Ramos (cell line): ENCODE results near the gene TPRN.

Source experiments
- in situ Hi-C: fragments of 300-500 bp; cut with MboI; formaldehyde crosslinking; loops from one replicate; pipeline ENCODE4 v1.14.3; 2022; ENCODE audit warnings: low sequenced_read_pairs; ENCODE audit not compliant: unreplicated experiment

TPRN gene

GRCh38 chr9:137165250-137165836, 35.2 kb downstream of the TPRN start:
- in situ Hi-C loops = no loop called here

DNA sequence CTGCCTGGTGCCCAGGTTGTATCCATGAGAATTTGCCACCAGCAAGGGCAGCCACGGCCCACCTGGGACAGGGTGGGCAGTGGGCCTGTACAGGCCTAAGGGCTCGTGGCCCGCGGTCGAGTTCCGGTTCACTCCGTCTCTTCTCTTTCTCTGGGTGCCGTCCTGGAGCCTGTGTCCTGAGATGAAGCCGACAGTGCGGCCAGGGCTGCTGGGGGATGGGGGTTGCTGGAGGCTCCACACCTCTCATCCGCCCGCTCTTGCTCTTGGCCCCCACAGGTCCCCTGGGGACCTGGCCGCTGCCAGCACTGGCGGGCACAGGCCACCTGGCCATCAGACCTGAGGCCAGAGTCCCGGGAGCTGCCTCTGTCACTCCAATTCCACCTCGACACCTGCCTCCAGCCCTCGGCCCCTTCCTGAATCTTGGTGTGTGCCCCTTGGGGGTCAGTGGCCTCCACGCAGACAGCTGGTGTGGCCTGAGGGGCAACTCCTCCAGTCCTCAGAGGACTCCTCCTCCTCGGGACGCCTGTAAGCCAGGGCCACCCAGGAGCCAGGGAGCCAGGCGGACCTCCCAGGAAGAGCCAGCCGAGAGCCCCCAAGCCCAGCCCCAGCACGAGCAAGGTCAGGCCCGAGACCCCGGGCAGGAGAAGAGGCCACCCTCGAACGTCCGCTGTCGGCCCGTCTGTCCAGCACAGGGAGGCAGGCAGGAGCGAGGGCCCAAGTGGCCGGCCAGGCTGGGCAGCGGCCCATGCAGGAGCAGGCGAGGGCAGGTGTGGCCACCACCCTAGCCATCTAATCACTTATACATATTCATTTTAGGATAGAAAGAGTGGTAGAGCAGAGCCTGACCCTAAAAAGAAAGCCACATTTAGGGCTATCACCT, 35.9 kb downstream of the TPRN start:
- in situ Hi-C loops = no loop called here

GRCh38 chr9:137163805-137164204, 36.7 kb downstream of the TPRN start:
- in situ Hi-C loops = no loop called here

DNA sequence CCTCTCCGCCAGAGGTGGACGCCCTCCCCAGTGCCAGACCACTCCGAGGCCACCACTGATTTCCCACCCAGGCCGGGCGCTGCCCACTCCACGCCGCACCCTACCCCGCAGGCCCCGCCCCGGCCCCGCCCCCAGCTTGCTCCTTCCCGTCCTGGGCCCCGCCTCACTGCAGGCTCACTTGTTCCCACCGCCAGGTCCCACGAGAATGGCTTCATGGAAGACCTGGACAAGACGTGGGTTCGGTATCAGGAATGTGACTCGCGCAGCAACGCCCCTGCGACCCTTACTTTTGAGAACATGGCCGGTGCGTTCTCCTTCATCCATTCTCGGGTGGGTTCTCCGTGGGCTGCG, 37.2 kb downstream of the TPRN start:
- in situ Hi-C loops = no loop called here

DNA sequence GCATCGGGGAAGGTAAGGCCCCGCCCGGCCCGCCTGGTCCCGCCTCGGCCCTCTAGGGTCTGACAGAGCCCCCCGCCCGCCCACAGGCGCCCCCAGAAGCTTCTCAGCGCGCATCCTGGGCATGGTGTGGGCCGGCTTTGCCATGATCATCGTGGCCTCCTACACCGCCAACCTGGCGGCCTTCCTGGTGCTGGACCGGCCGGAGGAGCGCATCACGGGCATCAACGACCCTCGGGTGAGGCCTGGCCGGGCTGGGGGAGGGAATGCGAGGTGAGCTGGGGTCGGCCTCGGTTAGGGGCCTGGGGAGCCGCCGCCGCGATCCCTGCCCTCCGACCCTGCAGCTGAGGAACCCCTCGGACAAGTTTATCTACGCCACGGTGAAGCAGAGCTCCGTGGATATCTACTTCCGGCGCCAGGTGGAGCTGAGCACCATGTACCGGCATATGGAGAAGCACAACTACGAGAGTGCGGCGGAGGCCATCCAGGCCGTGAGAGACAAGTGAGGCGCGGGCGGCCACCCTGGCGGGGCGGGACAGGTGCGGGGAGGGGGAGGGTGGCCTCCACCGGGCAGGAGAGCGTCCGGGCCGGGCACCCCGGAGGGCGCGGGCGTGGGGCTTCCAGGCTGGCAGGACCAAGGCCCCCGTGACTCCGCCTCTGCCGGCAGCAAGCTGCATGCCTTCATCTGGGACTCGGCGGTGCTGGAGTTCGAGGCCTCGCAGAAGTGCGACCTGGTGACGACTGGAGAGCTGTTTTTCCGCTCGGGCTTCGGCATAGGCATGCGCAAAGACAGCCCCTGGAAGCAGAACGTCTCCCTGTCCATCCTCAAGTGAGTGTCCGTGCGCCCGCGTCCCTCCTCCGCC, 37.8 kb downstream of the TPRN start:
- in situ Hi-C loops = no loop called here

GRCh38 chr9:137161558-137162486, 38.7 kb downstream of the TPRN start:
- in situ Hi-C loops = no loop called here

DNA sequence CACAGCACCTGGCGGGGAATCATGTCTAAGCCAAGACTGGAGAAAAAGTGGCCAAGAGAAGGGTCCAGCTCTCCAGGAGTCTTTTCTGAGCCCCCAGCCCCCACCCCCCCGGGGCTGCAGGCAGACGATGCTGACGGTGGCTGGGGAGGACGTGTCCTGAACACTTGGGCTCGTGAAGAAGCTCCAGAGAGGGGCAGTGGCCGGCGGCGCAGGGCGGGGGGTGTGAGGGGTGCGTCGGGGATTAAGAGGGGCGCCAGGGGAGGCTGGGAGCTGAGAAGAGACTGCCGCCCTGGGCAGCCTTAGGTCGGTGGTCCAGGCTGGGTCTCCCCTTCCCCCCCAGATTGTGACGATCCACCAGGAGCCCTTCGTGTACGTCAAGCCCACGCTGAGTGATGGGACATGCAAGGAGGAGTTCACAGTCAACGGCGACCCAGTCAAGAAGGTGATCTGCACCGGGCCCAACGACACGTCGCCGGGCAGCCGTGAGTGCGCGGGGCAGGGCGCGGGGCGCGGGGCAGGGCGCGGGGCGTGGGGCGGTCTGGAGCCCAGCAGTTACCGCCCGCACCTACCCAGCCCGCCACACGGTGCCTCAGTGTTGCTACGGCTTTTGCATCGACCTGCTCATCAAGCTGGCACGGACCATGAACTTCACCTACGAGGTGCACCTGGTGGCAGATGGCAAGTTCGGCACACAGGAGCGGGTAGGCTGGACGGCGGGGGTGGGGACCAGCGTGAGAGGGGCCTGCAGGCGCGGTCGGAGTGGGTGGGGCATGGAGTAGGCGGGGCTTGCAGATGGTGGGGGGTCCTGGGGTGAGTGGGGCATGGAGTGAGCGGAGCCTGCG, 39.6 kb downstream of the TPRN start:
- in situ Hi-C loops = no loop called here

- in situ Hi-C loops = no loop called here
These were observed 40.5 kb downstream of the TPRN start for GRCh38 chr9:137160054-137160425.

DNA sequence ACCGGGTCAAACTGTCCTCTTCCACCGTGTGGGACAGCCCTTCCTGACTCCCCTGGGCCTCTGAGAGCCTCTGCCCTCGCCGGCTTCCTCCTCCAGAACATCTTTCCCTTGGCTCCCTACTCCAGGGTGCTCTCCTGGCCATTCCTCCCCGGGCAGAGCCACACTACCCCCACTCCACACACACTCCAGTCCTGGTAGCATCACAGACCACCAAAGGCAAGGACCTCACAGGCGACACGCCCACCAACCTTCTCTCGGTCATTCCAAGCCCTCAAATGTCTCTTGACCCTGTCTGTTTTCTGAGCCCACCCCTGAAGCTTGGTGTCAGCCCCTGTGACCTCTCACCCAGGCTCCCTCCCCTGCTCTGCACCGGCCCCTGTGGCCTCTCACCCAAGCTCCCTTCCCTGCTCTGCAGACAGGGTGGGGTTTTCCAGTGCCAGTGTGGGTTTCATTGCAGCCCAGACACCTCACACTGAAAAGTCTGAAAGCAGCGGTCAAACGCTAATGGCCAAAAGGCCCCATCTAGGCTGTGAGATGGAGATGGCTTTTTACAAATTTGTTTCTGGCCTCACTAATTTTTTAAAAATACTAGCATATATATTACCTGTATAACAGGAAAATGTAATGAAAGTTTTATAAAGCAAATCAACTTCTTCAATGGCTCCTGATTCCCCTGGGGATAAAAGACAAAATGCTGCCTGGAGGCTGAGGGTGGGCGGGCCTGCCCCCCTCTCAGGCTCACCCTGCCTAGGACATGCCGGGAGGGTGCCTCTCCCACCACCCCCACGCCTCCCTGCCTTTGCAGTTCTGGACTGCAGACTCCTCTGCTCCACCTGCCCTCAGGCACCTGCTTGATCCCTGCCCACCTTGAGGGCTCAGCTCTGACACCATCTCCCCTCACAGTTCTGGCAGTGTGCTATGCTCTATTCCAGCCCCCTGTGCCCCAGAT, 41.2 kb downstream of the TPRN start:
- in situ Hi-C loops = no loop called here

DNA sequence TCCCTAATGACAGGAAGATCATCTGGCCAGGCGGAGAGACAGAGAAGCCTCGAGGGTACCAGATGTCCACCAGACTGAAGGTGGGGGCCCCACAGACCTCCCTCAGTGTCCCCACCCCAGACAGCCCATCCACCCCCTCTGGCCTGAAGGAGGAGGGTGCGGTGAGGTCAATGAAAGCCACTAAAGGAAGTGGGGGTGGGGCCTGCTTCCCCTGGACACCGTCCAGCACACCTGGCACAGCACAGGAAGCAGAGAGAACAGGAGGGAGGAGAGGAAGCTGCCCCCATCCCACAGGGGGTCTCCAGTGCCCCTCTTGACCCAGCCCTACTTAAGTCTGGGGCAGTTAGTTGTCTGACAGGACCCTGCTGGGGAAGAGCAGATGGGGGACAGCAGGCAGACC, 41.9 kb downstream of the TPRN start:
- in situ Hi-C loops = no loop called here

GRCh38 chr9:137157618-137158415, 42.7 kb downstream of the TPRN start:
- in situ Hi-C loops = no loop called here

DNA sequence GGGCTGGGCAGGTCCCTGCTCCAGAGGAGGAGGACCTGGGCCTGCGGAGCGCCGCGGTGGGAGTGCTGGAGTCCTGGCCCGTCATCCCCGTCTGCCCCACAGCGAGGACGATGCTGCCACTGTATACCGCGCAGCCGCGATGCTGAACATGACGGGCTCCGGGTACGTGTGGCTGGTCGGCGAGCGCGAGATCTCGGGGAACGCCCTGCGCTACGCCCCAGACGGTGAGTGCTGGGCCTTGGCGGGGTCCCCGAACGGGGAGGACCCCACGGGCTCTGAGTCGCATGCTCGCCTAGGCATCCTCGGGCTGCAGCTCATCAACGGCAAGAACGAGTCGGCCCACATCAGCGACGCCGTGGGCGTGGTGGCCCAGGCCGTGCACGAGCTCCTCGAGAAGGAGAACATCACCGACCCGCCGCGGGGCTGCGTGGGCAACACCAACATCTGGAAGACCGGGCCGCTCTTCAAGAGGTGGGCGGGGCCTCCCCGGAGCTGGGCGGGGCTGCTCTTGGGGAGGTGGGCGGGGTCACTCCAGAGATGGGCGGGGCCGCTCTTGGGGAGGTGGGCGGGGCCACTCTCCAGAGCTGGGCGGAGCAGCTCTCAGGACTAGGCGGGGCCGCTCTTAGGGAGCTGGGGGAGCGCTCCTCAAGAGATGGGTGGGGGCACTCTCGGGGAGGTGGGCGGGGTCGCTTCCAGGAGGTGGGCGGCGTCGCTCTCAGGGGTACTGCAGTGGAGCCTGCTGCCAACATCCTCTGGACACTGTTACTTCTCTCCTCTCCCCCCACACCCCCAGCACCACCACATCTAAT, 43.8 kb downstream of the TPRN start:
- in situ Hi-C loops = no loop called here

- in situ Hi-C loops = no loop called here
These were observed 47.6 kb downstream of the TPRN start for GRCh38 chr9:137152844-137153405.

DNA sequence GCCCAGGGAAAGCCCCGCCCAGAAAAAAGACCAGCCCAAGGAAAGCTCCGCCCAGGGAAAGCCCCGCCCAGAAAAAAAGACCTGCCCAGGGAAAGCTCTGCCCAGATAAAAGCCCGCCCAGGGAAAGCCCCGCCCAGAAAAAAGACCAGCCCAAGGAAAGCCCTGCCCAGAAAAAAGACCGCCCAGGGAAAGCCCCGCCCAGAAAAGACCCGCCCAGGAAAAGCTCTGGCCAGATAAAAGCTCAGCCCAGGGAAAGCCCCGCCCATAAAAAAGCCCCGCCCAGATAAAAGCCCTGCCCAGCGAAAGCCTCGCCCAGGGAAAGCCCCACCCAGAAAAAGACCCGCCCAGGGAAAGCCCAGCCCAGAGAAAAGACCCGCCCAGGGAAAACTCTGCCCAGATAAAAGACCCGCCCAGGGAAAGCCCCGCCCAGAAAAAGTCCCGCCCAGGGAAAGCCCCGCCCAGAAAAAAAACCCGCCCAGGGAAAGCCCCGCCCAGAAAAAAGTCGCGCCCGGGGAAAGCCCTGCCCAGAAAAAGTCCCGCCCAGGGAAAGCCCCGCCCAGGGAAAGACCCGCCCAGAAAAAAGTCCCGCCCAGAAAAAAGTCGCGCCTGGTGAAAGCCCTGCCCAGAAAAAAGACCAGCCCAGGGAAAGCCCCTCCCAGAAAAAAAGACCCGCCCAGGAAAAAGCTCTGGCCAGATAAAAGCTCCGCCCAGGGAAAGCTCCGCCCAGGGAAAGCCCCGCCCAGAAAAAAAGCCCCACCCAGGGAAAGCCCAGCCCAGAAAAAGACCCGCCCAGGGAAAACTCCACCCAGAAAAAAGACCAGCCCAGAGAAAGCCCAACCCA, 49.7 kb downstream of the TPRN start:
- in situ Hi-C loops = no loop called here

- in situ Hi-C loops = no loop called here
These were observed 50.5 kb downstream of the TPRN start for GRCh38 chr9:137149942-137150616.
